H1 (cell line): ENCODE data around the gene RHOB.

Experiments
- BRCA1 ChIP-seq: IDR thresholded peaks from 2 replicates; pipeline ENCODE4 v1.6.1; 2012; ENCODE audit warnings: low read depth, low read length, improper control_type of control experiment
- CBX8 ChIP-seq: fragments of 300-800, 300-1000 bp; sonication (generic); IDR thresholded peaks from 2 replicates; pipeline ENCODE4 v1.7.1; 2016; ENCODE audit warnings: low read depth, low read length, borderline replicate concordance
- CEBPB ChIP-seq: IDR thresholded peaks from 2 replicates; pipeline ENCODE4 v1.6.1; 2012; ENCODE audit warnings: low read depth, low read length
- CTCF ChIP-seq, 3 experiments: IDR thresholded peaks; 1 replicate in 2 of 3; 2 replicates in 1 of 3; pipeline versions ENCODE4 v1.5.1 to v1.6.1; 2011; ENCODE audit warnings: low read length in 3 of 3, mild to moderate bottlenecking in 3 of 3, inconsistent platforms in 2 of 3, low read depth in 1 of 3, moderate library complexity in 1 of 3; ENCODE audit not compliant: insufficient read depth in 1 of 3; ENCODE audit errors: control extremely low read depth in 1 of 3
- EZH2 ChIP-seq: fragments of 200-600 bp; sonication (generic); IDR thresholded peaks from 2 replicates; pipeline ENCODE4 v1.7.1; 2012; ENCODE audit warnings: low read depth, mild to moderate bottlenecking, moderate library complexity, low read length, inconsistent platforms; ENCODE audit not compliant: severe bottlenecking
- GTF2F1 ChIP-seq: IDR thresholded peaks from 2 replicates; pipeline ENCODE4 v1.6.1; 2012; ENCODE audit warnings: low read depth, low read length, improper control_type of control experiment, borderline replicate concordance
- NRF1 ChIP-seq: IDR thresholded peaks from 2 replicates; pipeline ENCODE4 v1.6.1; 2011; ENCODE audit warnings: mild to moderate bottlenecking, low read depth, low read length, improper control_type of control experiment
- POLR2A ChIP-seq, 2 experiments: IDR thresholded peaks; 1 replicate in 1 of 2; 2 replicates in 1 of 2; pipeline ENCODE4 v1.6.1; 2011; ENCODE audit warnings: low read depth in 2 of 2, low read length in 2 of 2, mild to moderate bottlenecking in 2 of 2; ENCODE audit errors: control extremely low read depth in 1 of 2
- POLR2AphosphoS5 ChIP-seq: IDR thresholded peaks from 2 replicates; pipeline ENCODE4 v1.6.1; 2011; ENCODE audit warnings: low read depth, low read length
- RFX5 ChIP-seq: IDR thresholded peaks from 2 replicates; pipeline ENCODE4 v1.6.1; 2011; ENCODE audit warnings: low read depth, low read length, improper control_type of control experiment, borderline replicate concordance
- TAF1 ChIP-seq: IDR thresholded peaks from 2 replicates; pipeline ENCODE4 v1.6.1; 2011; ENCODE audit warnings: mild to moderate bottlenecking, low read depth, low read length
- TEAD4 ChIP-seq: IDR thresholded peaks from 2 replicates; pipeline ENCODE4 v1.6.1; 2012; ENCODE audit warnings: low read depth, low read length, inconsistent platforms, mixed read lengths
- TF ChIP-seq, protein P1 (sequence below): IDR thresholded peaks from 2 replicates; pipeline ENCODE4 v1.6.1; 2012; ENCODE audit warnings: inconsistent platforms
- TF ChIP-seq, protein P2 (sequence below): IDR thresholded peaks from 2 replicates; pipeline ENCODE4 v1.6.1; 2012; ENCODE audit warnings: inconsistent platforms

DNA sequence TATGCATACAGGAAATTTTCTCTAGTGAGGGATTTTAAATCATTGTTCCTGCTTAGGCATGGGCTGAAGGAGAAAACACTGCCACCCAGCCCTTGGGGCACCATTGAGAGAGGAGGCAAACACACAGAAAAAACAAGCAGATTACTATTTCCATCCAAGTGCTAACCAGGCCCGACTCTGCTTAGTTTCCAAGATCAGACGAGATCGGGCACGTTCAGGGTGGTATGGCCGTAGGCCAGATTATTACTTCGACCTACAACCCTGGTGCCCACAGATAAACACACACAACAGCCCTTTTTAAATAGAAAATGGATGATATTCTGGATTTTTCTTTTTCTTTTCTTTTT is 45.4 kb upstream of the RHOB start:
- TF ChIP-seq GTF2F1 (no peak), EZH2 (no peak), NRF1 (no peak), POLR2A (IDR thresholded peaks at IDR 0.05; ENCODE audit: control extremely low read depth in 1 of 2, low read depth in 2 of 2, low read length in 2 of 2) (no peak), BRCA1 (no peak), CTCF (IDR thresholded peaks at IDR 0.05; ENCODE audit: control extremely low read depth in 1 of 3, insufficient read depth in 1 of 3, low read depth in 1 of 3, low read length in 3 of 3) (no peak), CBX8 (no peak), TEAD4 (no peak), POLR2AphosphoS5 (no peak), TAF1 (no peak), CEBPB (no peak), RFX5 (no peak)
- TF ChIP-seq, protein P1, sequence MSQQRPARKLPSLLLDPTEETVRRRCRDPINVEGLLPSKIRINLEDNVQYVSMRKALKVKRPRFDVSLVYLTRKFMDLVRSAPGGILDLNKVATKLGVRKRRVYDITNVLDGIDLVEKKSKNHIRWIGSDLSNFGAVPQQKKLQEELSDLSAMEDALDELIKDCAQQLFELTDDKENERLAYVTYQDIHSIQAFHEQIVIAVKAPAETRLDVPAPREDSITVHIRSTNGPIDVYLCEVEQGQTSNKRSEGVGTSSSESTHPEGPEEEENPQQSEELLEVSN: no peak
- TF ChIP-seq, protein P2, sequence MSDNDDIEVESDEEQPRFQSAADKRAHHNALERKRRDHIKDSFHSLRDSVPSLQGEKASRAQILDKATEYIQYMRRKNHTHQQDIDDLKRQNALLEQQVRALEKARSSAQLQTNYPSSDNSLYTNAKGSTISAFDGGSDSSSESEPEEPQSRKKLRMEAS: no peak
